Inflammatory macrophage treated with lipopolysaccharide for 1 hour (primary cell): ENCODE measurements around the gene SOCS6.
"Not testable (repeated sequence)": the region's sequence is repeated elsewhere in the genome, so short reads cannot be mapped to it uniquely, and the experiment has no call there.

ENCODE experiments used
- DNase-seq, 2 donors: peaks; one replicate each; pipeline ENCODE4 v3.0.0-alpha.2; 2020 to 2022

Gene SOCS6

DNA sequence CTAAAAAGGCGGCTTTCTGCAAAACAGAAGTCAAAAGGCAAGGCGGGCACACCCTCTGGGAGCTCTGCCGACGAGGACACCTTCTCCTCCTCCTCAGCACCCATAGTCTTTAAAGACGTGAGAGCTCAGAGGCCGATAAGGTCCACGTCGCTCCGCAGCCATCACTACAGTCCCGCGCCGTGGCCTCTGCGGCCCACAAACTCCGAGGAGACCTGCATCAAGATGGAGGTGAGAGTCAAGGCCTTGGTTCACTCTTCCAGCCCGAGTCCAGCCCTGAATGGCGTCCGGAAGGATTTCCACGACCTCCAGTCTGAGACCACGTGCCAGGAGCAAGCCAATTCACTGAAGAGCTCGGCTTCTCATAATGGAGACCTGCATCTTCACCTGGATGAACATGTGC lies 36.1 kb downstream of the SOCS6 start:
- no peak for DNase-seq

GRCh38 chr18:70326255-70326654 lies 37.4 kb downstream of the SOCS6 start:
- no peak for DNase-seq

- DNase-seq: no peak
Measured at GRCh38 chr18:70328169-70328568, 39.3 kb downstream of the SOCS6 start.

DNA sequence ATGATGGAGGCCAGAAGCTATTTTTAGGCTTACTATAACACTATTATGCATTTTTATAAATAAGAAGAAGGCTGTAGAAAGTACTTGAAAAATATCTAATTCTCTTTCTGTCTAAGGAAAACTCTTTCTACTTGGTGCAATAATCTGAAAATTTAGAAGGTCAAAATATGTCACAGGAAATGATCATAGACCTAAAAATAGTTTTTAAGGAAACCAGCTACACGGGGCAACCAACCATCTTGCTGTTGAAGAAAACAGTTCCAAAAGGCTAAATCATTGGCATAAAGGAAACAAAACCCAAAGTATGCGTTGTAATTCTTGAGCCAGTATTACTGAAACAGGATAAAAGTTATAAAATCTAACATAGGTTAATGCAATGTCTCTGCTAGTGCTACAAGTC lies 40.2 kb downstream of the SOCS6 start:
- peak in 1 of 2 donors; percentile 17 for DNase-seq

- no peak for DNase-seq
Measured at GRCh38 chr18:70330887-70331286, 42.0 kb downstream of the SOCS6 start.

DNA sequence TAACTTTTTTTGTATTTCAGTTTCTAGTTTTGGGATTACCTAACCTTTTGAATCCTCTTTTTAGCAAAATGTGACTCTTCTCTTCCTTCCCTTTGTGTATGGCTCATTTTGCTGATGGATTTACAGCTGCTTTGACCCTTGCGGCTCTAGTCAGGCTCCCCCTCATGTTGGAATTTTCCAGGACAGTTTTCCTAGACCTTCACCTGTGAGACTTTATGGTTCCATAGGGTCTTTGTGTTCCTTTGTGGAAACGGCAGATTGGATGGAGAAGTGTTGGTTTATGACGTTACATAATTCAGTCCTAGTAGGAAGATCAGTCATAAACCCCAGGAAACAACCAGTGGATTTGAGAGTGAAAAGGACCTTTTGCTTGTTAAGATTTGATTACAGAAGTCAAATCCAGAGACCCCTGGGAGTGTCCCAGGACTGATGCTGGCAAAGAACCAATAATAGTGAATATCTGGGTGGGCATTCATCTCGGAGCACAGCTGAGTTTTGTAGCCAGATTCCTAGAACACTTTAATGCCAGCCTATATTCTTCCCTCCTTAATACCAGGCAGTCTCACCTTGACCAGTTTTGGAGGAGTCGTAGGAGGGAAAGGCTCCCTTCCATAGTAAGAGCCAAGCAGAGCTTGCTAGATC lies 42.7 kb downstream of the SOCS6 start:
- no peak for DNase-seq

DNA sequence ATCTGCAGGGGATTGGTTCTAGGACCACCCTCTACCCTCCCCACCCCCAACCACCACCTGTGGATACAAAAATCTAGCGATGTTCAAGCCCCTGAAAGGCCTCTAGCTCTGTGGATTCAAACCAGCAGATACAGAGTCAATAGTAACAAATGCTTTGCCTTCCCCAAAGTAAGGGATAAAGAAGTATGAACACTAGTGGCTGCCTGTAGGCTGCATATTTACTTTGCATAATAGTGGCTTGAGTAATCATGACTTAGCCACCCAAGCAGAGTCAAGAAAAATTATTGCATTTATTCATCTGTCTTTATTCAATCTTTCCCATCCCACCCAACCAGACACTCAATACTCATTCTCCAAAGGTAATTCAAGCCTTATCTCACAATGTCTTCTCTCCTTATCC lies 43.8 kb downstream of the SOCS6 start:
- peak; percentile 14 to 29 for DNase-seq

DNA sequence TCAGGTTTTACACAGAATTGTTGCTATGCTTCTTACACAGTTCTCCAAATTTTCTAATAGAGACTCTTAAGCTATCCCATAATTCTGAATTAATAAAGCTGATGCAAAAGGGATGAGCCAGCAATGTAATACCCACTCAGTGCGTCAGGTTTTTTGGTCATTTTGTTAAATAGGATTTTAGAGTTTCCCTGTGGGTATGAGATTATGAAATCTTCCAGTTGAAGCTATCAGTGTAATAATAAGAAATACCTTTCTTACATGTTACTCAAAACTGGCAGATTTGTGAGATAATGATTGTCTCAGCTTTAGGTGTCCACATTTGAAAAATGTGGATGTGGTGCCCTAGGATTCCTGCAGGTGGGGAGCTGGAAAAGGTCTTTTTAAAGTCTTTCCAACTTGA lies 44.5 kb downstream of the SOCS6 start:
- no peak for DNase-seq

- DNase-seq: no peak
Measured at GRCh38 chr18:70333757-70334156, 44.9 kb downstream of the SOCS6 start.

GRCh38 chr18:70334264-70334663 lies 45.4 kb downstream of the SOCS6 start:
- DNase-seq: no peak

DNA sequence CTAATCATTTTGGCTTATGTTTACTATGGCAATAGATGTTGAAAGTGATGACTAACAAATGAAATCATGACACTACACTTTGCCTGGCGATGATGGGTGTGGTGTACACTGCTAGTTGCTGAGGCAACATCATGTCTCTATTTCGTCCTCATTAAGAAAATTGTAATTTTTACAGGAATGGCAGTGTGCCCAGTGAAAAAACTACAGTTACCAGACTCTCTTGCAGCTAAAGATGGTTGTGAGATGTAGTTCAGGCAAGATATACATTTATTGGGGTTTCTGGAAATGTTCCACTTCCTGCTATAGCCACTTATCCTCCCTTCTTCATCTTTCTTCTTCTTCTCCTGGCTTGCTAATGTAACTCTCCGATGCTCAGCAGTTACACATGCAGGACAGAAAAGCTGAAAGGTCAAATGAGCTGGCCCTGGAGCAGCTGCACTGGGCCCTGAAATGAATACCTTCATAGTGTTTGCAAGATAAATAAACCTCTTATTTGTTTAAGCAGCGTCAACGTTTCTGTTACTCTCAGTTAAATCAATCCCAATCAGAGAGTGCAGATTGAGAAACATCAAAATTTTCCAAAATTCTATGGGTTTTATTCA lies 46.0 kb downstream of the SOCS6 start:
- DNase-seq: peak; percentile 17 to 38

- no peak for DNase-seq
Measured at GRCh38 chr18:70335892-70336726, 47.3 kb downstream of the SOCS6 start.

- DNase-seq: peak; percentile 37 to 50
Measured at GRCh38 chr18:70337139-70337972, 48.5 kb downstream of the SOCS6 start.

DNA sequence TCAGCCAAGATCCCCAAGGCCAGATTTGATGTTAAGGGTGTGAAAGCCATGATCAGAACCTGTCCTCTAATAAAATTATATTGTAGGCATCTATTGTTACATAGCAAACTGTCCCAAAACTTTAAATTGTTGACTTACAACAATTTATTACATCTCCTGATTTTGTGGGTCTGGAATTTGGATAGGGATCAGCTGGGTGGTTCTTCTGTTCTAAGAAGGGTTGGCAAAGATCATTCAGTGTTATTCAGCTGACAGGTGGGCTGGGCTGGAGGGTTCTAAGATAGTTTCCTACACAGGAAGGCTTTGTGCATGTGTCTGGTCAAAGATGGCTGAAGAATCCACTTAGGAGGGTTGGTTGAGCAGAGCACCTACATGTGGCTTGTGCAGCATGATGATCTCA lies 50.0 kb downstream of the SOCS6 start:
- no peak for DNase-seq

DNA sequence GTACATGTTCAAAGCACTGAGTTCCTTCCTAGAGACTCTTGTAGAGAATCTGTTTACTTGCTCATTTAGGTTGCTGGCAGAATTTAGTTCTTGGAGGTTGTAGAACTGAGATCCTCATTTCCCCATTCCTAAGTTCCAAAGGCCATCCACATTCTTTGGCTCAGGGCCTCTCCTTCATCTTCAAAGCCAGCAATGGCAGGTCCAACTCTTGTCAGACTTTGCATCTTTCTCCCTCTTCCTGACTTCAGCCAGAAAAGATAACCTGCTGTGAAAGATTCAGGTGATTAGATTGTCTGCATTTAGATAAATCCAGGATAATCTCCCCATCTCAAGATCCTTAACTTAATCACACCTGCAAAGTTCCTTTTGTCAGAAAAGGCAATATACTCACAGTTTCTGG lies 51.1 kb downstream of the SOCS6 start:
- no peak for DNase-seq

DNA sequence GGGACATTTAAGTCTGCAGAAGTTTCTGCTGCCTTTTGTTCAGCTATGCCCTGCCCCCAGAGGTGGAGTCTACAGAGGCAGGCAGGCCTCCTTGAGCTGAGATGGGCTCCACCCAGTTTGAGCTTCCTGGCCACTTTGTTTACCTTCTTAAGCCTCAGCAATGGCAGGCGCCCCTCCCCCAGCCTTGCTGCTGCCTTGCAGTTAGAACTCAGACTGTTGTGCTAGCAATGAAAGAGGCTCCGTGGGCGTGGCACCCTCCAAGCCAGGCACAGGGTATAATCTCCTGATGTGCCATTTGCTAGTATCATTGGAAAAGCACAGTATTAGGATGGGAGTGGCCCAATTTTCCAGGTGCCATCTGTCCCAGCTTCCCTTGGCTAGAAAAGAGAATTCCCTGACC lies 59.6 kb downstream of the SOCS6 start:
- not testable (repeated sequence) for DNase-seq

DNA sequence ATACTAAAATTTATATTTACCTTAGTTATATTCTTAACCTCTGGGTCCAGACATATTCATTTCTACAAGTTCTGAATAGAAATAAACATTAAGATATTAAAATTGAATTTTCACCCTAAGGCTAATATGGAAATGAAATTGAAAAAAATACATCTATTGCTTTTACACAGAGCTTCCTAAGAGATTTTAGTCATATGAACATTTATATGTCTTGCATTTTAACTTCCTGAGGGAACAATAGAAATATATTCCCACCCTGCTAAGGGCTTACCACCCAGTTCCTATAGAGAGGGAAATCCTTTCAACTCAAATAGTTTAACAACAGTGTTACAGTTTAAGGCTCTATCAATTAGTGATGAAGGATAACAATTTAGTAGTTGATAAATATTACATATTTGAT lies 60.5 kb downstream of the SOCS6 start:
- DNase-seq: no peak

GRCh38 chr18:70354080-70354479 lies 65.2 kb downstream of the SOCS6 start:
- no peak for DNase-seq

DNA sequence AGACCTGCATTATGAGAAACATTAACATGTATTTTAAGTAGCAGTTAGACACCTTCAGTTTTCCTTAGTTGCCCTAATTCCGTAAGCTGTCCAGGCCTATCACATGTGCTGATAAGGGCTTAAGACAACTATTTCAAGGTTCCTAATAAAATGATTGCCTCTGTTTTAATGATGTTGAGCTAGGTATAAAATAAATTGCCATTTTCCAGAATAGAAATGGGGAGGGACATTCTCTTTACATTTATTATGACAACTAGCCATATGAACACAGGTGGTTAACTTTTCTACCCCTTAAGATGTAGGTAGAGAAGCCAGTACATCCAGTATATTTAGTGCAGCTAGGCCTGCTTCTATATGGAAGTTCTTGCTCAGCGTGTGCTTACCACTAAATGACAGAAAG lies 65.9 kb downstream of the SOCS6 start:
- no peak for DNase-seq

DNA sequence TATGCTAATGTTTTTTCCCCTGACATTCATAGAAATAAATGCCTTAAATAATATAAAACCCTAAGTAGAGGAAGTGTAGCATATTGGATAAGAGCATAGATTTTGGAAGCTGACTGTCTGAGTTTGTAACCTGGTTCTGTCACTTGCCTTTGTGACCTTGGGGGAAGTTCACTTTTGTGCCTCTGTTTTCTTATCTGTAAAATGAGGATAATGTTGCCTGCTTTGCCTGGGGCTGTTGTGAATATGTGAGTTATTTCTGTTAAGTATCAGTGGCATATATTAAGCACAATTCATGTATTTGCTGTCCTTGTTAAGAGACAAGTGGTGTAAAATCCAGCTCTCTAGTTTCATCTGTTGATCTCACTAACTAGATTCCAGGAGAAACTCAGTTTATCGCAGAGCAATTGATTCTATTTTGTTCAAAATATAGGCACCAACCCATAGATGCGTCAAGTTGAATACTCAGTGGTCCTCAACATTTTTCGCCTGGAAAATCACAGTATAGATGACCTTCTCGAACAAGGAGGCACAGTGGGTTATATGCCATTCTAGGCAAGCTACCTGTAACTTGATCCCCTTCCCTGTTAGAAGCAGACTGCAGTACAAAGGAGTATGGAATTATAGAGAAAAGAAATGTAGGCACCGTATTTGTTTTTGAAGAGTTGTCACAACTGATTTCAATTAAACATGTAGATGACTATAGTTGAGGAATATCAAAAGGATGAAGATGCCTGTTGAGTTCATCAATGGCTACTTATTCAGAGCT lies 67.0 kb downstream of the SOCS6 start:
- no peak for DNase-seq

DNA sequence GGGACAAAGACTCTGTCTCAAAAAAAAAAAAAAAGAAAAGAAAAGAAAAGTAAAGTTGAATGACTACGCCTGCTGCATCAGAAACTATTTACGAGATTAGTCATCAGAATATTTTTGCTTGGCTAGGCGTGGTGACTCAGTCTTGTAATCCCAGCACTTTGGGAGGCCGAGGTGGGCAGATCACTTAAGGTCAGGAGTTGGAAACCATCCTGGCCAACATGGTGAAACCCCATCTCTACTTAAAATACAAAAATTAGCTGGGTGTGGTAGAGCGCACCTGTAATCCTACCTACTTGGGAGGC lies 69.2 kb downstream of the SOCS6 start:
- not testable (repeated sequence) for DNase-seq

GRCh38 chr18:70359071-70359470 lies 70.2 kb downstream of the SOCS6 start:
- no peak for DNase-seq

GRCh38 chr18:70362258-70362657 lies 73.4 kb downstream of the SOCS6 start:
- no peak for DNase-seq
